AG08396 (cell line): ENCODE measurements around the gene UBE2Q1.
"Not testable (repeated sequence)": the region's sequence is repeated elsewhere in the genome, so short reads cannot be mapped to it uniquely, and the experiment has no call there.

Experiments
- DNase-seq: peaks from one replicate; pipeline ENCODE4 v3.0.0; 2012; ENCODE audit warnings: low spot score, mixed read lengths

Gene UBE2Q1

GRCh38 chr1:154550657-154551056 is 7.8 kb downstream of the UBE2Q1 start:
- DNase-seq = no peak

GRCh38 chr1:154550070-154550469 is 8.4 kb downstream of the UBE2Q1 start:
- no peak for DNase-seq

GRCh38 chr1:154549202-154549770 is 9.2 kb downstream of the UBE2Q1 start:
- DNase-seq = no peak

GRCh38 chr1:154548028-154548427 is 10.4 kb downstream of the UBE2Q1 start:
- DNase-seq = no peak

- DNase-seq = no peak
Observed at GRCh38 chr1:154547105-154547732, 11.2 kb downstream of the UBE2Q1 start.

GRCh38 chr1:154546264-154547063 is 12.0 kb downstream of the UBE2Q1 start:
- peak; percentile 83 for DNase-seq

GRCh38 chr1:154541231-154541630 is 17.2 kb downstream of the UBE2Q1 start:
- no peak for DNase-seq

GRCh38 chr1:154539486-154540483 is 18.7 kb downstream of the UBE2Q1 start:
- DNase-seq = no peak

GRCh38 chr1:154536570-154536969 is 21.9 kb downstream of the UBE2Q1 start:
- no peak for DNase-seq

- DNase-seq = peak; percentile 35
Observed at GRCh38 chr1:154533952-154534844, 24.3 kb downstream of the UBE2Q1 start.

GRCh38 chr1:154531950-154532349 is 26.5 kb downstream of the UBE2Q1 start:
- not testable (repeated sequence) for DNase-seq

GRCh38 chr1:154529308-154529707 is 29.2 kb downstream of the UBE2Q1 start:
- no peak for DNase-seq

- DNase-seq = no peak
Observed at GRCh38 chr1:154527192-154527591, 31.3 kb downstream of the UBE2Q1 start.

- no peak for DNase-seq
Observed at GRCh38 chr1:154524881-154525280, 33.6 kb downstream of the UBE2Q1 start.

- no peak for DNase-seq
Observed at GRCh38 chr1:154521695-154522094, 36.8 kb downstream of the UBE2Q1 start.

GRCh38 chr1:154520333-154520732 is 38.1 kb downstream of the UBE2Q1 start:
- DNase-seq = no peak

GRCh38 chr1:154519591-154519991 is 38.9 kb downstream of the UBE2Q1 start:
- DNase-seq = no peak

- no peak for DNase-seq
Observed at GRCh38 chr1:154517661-154518060, 40.8 kb downstream of the UBE2Q1 start.

- no peak for DNase-seq
Observed at GRCh38 chr1:154514066-154514553, 44.4 kb downstream of the UBE2Q1 start.

- DNase-seq = no peak
Observed at GRCh38 chr1:154512760-154513159, 45.7 kb downstream of the UBE2Q1 start.

GRCh38 chr1:154503898-154504297 is 54.6 kb downstream of the UBE2Q1 start:
- no peak for DNase-seq
